Astrocyte (in vitro differentiated cells and primary cell): ENCODE results near the gene TAGLN. TPM values are rescaled to one million over a fixed set of nuclear protein-coding genes. Genes with fewer than 3 reads are reported as not detected.
"Not testable (repeated sequence)": the region's sequence is repeated elsewhere in the genome, so short reads cannot be mapped to it uniquely, and the experiment has no call there.

Experiments used
- DNase-seq: peaks from one replicate; pipeline ENCODE4 v3.0.0-alpha.2; 2010; ENCODE audit warnings: low read depth
- FAIRE-seq: peaks from 2 replicates; lab custom pipeline; 2011; peaks lifted over from hg19 to GRCh38; lab: Jason Lieb, UNC
- H2AFZ ChIP-seq: 2 replicates; pipeline ENCODE4 v1.6.0; 2012; ENCODE audit warnings: low read depth, low read length, inconsistent platforms
- H3K27ac ChIP-seq: 2 replicates; pipeline ENCODE4 v1.5.1; 2011; ENCODE audit warnings: low read depth, low read length, inconsistent platforms
- H3K27me3 ChIP-seq: 2 replicates; pipeline ENCODE4 v1.6.0; 2011; ENCODE audit warnings: low read length, inconsistent platforms; ENCODE audit not compliant: insufficient read depth
- H3K36me3 ChIP-seq: 2 replicates; pipeline ENCODE4 v1.5.1; 2011; ENCODE audit warnings: low read length, inconsistent platforms; ENCODE audit not compliant: insufficient read depth
- H3K4me1 ChIP-seq: 2 replicates; pipeline ENCODE4 v1.5.1; 2011; ENCODE audit warnings: low read length, inconsistent platforms; ENCODE audit not compliant: insufficient read depth
- H3K4me2 ChIP-seq: 2 replicates; pipeline ENCODE4 v1.6.0; 2012; ENCODE audit warnings: low read length, inconsistent platforms
- H3K4me3 ChIP-seq: 2 replicates; pipeline ENCODE4 v1.5.1; 2011; ENCODE audit warnings: low read depth, mild to moderate bottlenecking, low read length, inconsistent platforms; ENCODE audit not compliant: insufficient read depth
- H3K79me2 ChIP-seq: 2 replicates; pipeline ENCODE4 v1.6.0; 2012; ENCODE audit warnings: mild to moderate bottlenecking, low read length, inconsistent platforms; ENCODE audit not compliant: insufficient read depth
- H3K9ac ChIP-seq: 2 replicates; pipeline ENCODE4 v1.6.0; 2012; ENCODE audit warnings: mild to moderate bottlenecking, low read length, inconsistent platforms
- H3K9me3 ChIP-seq: 2 replicates; pipeline ENCODE4 v1.5.1; 2012; ENCODE audit warnings: low read depth, mild to moderate bottlenecking, low read length, inconsistent platforms; ENCODE audit not compliant: insufficient read depth
- H4K20me1 ChIP-seq: 2 replicates; pipeline ENCODE4 v1.6.0; 2012; ENCODE audit warnings: low read length, inconsistent platforms; ENCODE audit not compliant: insufficient read depth
- H3K27ac Mint-ChIP-seq: one replicate; pipeline ENCODE4 v1.8.0; 2021; ENCODE audit warnings: mild to moderate bottlenecking, mixed read lengths; ENCODE audit not compliant: unreplicated experiment
- H3K27me3 Mint-ChIP-seq: one replicate; pipeline ENCODE4 v1.8.0; 2021; ENCODE audit warnings: low read depth, mixed read lengths; ENCODE audit not compliant: unreplicated experiment
- H3K36me3 Mint-ChIP-seq: one replicate; pipeline ENCODE4 v1.8.0; 2021; ENCODE audit warnings: low read depth, mixed read lengths; ENCODE audit not compliant: unreplicated experiment
- H3K4me1 Mint-ChIP-seq: one replicate; pipeline ENCODE4 v1.8.0; 2021; ENCODE audit warnings: low read depth, mixed read lengths; ENCODE audit not compliant: unreplicated experiment
- H3K4me3 Mint-ChIP-seq: one replicate; pipeline ENCODE4 v1.8.0; 2021; ENCODE audit warnings: mild to moderate bottlenecking, moderate library complexity, mixed read lengths; ENCODE audit not compliant: unreplicated experiment
- H3K9me3 Mint-ChIP-seq: one replicate; pipeline ENCODE4 v1.8.0; 2021; ENCODE audit warnings: mild to moderate bottlenecking, mixed read lengths; ENCODE audit not compliant: unreplicated experiment
- EZH2 ChIP-seq: IDR thresholded peaks from 2 replicates; pipeline ENCODE4 v1.6.1; 2012; ENCODE audit warnings: mild to moderate bottlenecking, low read length, inconsistent platforms; ENCODE audit not compliant: insufficient read depth
- total RNA-seq: library from RNA; stranded (reverse); gene quantifications from 2 replicates; pipeline ENCODE4 v1.2.1, GENCODE V29; 2021
- TF ChIP-seq, protein P1 (sequence below): IDR thresholded peaks from 2 replicates; pipeline ENCODE4 v1.5.1; 2011; ENCODE audit warnings: low read depth, mild to moderate bottlenecking, inconsistent platforms, low read length, moderate library complexity; ENCODE audit not compliant: insufficient read depth

Gene TAGLN
- total RNA-seq, 1 donor from 2014 or later, result 4,004 TPM

DNA sequence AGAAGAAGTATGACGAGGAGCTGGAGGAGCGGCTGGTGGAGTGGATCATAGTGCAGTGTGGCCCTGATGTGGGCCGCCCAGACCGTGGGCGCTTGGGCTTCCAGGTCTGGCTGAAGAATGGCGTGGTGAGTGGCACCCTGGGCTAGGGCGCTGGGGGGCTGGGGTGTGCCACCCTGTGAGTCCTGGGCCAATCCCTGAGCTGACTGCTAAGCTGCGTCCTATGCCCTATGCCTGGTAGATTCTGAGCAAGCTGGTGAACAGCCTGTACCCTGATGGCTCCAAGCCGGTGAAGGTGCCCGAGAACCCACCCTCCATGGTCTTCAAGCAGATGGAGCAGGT, 3.9 kb downstream of the TAGLN start:
- Mint-ChIP-seq H3K4me3 (peak overlapping the region; percentile 97), H3K27me3 (no peaks in the 10 kb centered on the region), H3K36me3 (peaks cover 34% of the 10 kb centered on the region), H3K9me3 (no peaks in the 10 kb centered on the region), H3K27ac (peak overlapping the region; percentile 99), H3K4me1 (peaks cover 52% of the 10 kb centered on the region)
- Histone ChIP-seq H3K9me3 (no peaks in the 10 kb centered on the region), H3K27me3 (no peaks in the 10 kb centered on the region), H3K9ac (peak overlapping the region; percentile 91), H3K4me1 (peaks cover 49% of the 10 kb centered on the region), H3K27ac (no peak overlapping the region), H4K20me1 (peaks cover 63% of the 10 kb centered on the region), H3K4me2 (peak overlapping the region; percentile 98), H3K4me3 (peak overlapping the region; percentile 83), H3K79me2 (peaks cover 75% of the 10 kb centered on the region), H3K36me3 (peaks cover 31% of the 10 kb centered on the region), H2AFZ (no peak overlapping the region)
- FAIRE-seq (no peak), DNase-seq (no peak)
- TF ChIP-seq EZH2, result no peak
- TF ChIP-seq, protein P1, sequence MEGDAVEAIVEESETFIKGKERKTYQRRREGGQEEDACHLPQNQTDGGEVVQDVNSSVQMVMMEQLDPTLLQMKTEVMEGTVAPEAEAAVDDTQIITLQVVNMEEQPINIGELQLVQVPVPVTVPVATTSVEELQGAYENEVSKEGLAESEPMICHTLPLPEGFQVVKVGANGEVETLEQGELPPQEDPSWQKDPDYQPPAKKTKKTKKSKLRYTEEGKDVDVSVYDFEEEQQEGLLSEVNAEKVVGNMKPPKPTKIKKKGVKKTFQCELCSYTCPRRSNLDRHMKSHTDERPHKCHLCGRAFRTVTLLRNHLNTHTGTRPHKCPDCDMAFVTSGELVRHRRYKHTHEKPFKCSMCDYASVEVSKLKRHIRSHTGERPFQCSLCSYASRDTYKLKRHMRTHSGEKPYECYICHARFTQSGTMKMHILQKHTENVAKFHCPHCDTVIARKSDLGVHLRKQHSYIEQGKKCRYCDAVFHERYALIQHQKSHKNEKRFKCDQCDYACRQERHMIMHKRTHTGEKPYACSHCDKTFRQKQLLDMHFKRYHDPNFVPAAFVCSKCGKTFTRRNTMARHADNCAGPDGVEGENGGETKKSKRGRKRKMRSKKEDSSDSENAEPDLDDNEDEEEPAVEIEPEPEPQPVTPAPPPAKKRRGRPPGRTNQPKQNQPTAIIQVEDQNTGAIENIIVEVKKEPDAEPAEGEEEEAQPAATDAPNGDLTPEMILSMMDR, result no peak

DNA sequence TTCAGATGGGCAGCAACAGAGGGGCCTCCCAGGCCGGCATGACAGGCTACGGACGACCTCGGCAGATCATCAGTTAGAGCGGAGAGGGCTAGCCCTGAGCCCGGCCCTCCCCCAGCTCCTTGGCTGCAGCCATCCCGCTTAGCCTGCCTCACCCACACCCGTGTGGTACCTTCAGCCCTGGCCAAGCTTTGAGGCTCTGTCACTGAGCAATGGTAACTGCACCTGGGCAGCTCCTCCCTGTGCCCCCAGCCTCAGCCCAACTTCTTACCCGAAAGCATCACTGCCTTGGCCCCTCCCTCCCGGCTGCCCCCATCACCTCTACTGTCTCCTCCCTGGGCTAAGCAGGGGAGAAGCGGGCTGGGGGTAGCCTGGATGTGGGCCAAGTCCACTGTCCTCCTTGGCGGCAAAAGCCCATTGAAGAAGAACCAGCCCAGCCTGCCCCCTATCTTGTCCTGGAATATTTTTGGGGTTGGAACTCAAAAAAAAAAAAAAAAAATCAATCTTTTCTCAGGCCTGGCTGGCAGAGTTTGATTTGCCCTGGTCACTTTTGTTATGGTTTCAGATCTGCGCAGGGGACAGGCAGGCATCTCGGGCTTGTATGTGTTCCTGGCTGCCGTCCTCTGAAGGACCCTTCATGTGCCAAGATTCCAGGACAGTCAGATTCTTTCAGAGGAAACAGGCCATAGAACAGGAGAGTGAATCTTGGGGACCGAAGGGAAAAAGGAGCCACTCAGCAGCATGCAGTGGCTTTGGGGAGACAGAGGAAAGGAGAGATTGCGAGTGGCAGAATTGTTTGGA, 5.3 kb downstream of the TAGLN start:
- Mint-ChIP-seq H3K27me3 (no peaks in the 10 kb centered on the region), H3K4me3 (peak overlapping the region; percentile 97), H3K9me3 (no peaks in the 10 kb centered on the region), H3K36me3 (peaks cover 33% of the 10 kb centered on the region), H3K27ac (peak overlapping the region; percentile 84), H3K4me1 (peaks cover 42% of the 10 kb centered on the region)
- Histone ChIP-seq H3K4me1 (peaks cover 40% of the 10 kb centered on the region), H3K9me3 (no peaks in the 10 kb centered on the region), H3K4me3 (peak overlapping the region; percentile 23), H3K27me3 (no peaks in the 10 kb centered on the region), H2AFZ (no peak overlapping the region), H3K4me2 (peak overlapping the region; percentile 98), H4K20me1 (peaks cover 61% of the 10 kb centered on the region), H3K36me3 (peaks cover 31% of the 10 kb centered on the region), H3K27ac (no peak overlapping the region), H3K79me2 (peaks cover 60% of the 10 kb centered on the region), H3K9ac (peak overlapping the region; percentile 91)
- FAIRE-seq (no peak), DNase-seq (no peak)
- TF ChIP-seq EZH2, result no peak
- TF ChIP-seq, protein P1, result no peak

DNA sequence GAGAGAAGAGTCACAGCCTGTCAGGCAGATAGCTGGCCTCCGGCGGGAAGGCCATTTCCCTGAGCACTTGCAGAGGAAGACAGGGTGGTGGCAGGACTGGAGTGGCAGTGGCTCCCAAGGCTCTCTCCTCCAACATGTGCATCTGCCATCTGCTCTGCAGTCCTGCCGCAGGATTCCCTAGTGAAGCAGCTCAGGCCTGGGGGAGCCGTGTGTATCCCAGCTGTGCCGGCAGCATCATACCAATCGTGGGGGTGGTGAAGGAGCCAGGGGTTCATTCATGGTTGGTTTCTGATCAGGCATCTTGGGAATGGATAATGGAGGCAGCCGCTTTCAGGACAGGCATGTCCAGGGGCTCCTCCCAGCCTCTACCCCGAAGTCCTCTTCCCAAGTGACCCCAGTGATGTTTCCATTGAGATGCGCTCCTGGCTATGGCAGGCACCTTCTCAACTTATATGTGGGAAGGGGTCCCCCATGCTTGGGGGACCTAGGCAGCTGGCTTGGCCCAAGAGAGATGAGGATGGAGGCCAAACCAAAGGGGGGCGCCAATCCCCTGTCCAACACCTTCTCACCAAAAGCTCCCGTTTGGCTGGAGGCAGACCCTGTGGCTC, 6.1 kb downstream of the TAGLN start:
- no peak for TF ChIP-seq EZH2
- TF ChIP-seq, protein P1, result no peak
- no peak overlapping the region for H3K9ac ChIP-seq
- no peaks in the 10 kb centered on the region for H3K27me3 ChIP-seq
- DNase-seq (no peak), FAIRE-seq (no peak)
- peaks cover 40% of the 10 kb centered on the region for H3K4me1 ChIP-seq
- H3K36me3 ChIP-seq, result peaks cover 31% of the 10 kb centered on the region
- H4K20me1 ChIP-seq, result peaks cover 53% of the 10 kb centered on the region
- Mint-ChIP-seq H3K27me3 (no peaks in the 10 kb centered on the region), H3K4me3 (peak overlapping the region; percentile 73), H3K4me1 (peaks cover 39% of the 10 kb centered on the region), H3K27ac (peak overlapping the region; percentile 84), H3K9me3 (no peaks in the 10 kb centered on the region), H3K36me3 (peaks cover 30% of the 10 kb centered on the region)
- peak overlapping the region; percentile 98 for H3K4me2 ChIP-seq
- peaks cover 52% of the 10 kb centered on the region for H3K79me2 ChIP-seq
- H2AFZ ChIP-seq, result no peak overlapping the region
- no peaks in the 10 kb centered on the region for H3K9me3 ChIP-seq
- no peak overlapping the region for H3K27ac ChIP-seq
- H3K4me3 ChIP-seq, result peak overlapping the region; percentile 23

DNA sequence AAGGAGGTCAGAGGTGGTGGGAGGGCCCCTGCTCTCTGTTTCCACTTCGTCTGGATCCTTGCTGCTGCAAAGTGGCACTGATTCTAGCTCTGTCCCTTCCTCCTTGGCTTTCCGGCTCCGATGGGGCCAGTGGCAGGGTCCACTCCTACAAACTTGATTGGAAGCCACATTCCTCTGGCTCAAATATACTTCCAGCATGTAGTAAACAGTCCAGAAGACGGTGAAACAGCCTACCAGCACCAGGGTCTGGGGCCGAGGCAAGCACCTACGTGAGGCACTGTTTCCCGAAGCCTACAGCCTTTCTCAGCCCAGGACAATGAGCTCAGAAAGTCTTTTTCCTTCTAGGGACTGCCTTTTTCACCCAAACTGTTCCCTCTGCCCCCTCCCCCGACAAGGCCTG, 6.9 kb downstream of the TAGLN start:
- H3K4me2 ChIP-seq, H3K9me3 Mint-ChIP-seq, DNase-seq, H3K9me3 ChIP-seq, FAIRE-seq, H3K9ac ChIP-seq, H3K27me3 Mint-ChIP-seq, H3K4me3 ChIP-seq, H2AFZ ChIP-seq, H3K27me3 ChIP-seq, H3K27ac ChIP-seq: not testable (repeated sequence)
- Histone ChIP-seq H4K20me1 (peaks cover 45% of the 10 kb centered on the region), H3K79me2 (peaks cover 44% of the 10 kb centered on the region), H3K36me3 (peaks cover 31% of the 10 kb centered on the region), H3K4me1 (peaks cover 40% of the 10 kb centered on the region)
- Mint-ChIP-seq H3K4me3 (peak overlapping the region; percentile 74), H3K27ac (peak overlapping the region; percentile 87), H3K4me1 (peaks cover 34% of the 10 kb centered on the region), H3K36me3 (peaks cover 28% of the 10 kb centered on the region)
